Hematopoietic multipotent progenitor cell (in vitro differentiated cells): ENCODE results near the gene EPN1. TPM values are rescaled to one million over a fixed set of nuclear protein-coding genes. Genes with fewer than 3 reads are reported as not detected.

ENCODE experiments used
- DNase-seq, 3 donors: peaks; one replicate each; pipeline ENCODE4 v3.0.0-alpha.2; 2011 to 2015; ENCODE audit warnings: low read depth in 2 of 3, low spot score in 2 of 3
- total RNA-seq: library from RNA; depleted of rRNA; stranded (reverse); fragments of >200 nt; gene quantifications from one replicate; pipeline ENCODE4 v1.2.3, GENCODE V29; 2012

EPN1 gene
- total RNA-seq, 1 donor = 18.0 TPM

DNA sequence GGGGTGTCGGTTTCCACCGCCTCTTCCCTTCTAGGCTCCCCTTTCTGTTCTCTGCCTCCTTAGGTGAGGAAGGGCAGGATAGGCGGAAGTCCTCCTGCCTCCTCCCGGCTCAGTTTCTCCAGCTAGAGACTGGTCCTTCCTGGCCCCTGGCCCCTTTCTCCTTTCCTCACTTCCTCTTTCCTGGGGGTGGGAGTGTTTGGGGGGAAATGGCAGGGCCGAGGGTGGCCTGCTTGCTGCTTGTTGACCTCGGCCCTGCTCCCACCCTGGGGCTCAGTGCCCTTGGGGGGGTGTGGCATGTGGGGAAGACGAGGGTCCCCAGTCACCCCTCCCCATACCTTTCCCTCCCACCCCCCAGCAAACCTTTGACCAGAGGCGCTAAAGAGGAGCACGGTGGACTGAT is 15.2 kb upstream of the EPN1 start:
- no peak for DNase-seq

DNA sequence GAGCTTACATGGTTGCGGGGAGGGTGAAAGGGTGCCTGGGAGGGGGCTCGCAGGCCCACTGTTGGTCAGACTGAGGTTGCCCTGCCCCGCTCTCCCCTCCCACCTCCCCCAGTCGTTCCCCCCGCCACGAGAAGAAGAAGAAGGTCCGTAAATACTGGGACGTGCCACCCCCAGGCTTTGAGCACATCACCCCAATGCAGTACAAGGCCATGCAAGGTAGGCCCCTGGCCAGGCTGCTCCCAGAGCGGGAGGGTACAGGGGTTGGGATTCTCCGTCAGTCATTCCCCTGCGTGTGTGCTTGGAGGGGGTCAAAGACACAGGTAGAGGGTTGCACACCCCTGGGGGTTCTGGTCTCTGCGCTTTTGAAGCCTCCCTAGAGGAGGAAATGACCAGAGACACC is 14.6 kb upstream of the EPN1 start:
- no peak for DNase-seq

DNA sequence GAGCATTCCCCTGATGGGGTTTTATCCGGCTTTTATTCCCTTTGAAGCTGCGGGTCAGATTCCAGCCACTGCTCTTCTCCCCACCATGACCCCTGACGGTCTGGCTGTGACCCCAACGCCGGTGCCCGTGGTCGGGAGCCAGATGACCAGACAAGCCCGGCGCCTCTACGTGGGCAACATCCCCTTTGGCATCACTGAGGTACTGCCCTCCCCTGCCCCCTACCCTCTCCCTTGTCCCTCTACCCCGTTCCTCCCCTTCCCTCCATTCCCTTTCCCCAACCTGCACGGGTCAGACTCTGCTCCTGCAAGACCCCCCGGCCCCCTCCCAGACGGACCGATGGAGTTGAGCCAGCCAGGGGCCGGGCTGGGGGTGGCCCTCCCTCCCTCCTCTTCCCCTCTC is 14.0 kb upstream of the EPN1 start:
- no peak for DNase-seq

DNA sequence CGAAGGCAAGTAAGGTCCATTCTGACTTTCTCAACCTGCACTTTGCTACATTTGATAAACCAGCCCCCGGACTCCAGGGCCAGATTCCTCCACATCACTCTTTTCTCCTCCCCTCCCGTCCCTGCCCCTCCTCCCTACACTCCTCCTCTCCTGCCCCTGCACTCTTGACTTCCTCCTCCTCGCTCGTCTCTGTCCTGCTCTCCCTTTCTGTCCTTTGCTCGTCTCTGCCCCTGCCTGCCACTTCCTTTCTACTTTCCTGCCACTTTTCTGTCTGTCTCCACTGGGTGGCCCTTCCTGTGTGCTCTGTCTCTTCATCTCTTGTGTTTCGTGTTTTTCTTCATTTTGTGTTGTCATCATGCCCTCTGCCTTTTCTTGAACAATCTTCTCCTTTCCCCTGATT is 13.2 kb upstream of the EPN1 start:
- no peak for DNase-seq

DNA sequence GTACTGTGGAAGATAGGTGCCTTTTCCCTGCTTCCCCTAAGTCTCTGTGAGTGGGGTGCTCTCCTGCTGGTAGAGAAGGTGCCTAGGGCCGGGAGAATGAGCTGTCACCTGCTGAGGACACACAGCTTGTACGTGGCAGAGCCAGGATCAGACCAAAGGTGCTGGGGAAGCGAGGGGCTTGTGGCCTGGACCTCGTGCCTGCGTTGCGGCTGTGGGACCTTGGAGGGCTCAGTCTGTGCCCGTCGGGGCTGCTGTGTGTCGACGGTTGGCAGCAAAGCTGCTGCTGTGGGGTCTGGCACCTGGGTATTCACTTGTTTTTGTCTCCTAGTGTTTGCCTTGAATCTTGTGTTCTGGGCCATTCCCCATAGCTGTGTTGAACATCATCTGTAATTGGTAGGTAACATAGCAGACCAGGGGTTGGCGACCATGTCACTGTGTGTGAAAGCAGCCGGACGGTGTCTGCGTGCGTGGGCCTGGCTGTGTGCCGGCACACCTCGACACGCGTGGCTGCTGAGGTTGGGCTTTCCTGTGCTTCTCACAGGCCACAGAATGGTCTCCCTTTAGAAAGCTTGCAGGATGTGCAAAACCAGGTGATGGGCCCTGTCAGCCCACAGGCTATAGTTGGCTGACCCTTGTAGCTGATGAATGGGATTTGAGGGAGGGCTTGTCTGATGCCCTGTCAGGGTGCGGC is 11.0 kb upstream of the EPN1 start:
- DNase-seq = no peak

DNA sequence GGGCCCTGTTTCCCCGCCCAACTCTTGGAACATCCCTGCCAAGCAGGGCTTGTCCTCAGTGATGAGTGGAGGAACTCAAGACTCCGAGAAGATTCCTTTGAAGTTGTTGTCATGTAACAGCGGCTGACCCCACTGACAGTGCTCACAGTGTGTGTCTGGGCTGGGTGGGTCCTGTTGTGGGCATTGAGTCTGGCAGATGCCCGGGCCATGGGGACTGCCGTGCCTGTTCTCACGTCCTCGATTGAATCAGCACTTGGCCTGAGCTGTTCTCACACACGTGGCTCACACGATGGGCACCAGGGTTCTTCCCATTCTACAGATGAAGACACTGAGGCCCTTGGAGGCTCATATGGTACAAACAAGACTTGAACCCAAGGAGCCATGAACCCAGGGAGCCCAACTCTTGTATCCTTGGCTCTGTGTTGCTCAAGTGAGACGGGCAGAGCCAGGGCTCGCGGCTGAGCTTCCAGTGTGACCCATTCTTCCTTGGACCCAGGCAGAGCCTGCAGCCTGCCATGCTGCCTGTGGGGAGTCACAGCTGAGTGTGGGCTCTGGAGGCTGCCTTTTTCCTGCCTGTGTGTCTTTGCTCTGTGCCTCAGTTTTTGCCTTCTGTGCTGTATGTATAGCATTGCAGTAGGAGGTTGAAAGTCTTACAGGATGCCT is 8.6 kb upstream of the EPN1 start:
- no peak for DNase-seq

DNA sequence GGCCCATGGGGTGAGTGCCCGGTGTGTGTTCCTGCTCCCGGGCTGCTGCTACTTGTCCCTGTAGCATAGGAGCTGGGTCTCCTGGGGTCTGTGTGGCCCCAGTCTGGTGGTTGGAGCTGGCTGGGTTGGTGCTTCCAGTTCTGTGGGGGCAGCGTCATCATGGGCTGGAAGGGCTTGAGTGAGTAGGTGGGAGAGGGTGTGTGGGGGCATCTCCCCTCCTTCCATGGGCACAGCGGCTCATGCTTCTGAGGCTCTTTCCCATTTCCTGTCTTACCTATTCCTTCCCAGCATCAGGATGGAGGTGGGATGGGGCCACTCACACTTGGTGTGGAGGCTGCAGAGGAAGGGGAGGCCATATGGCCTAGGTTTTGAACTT is 8.0 kb upstream of the EPN1 start:
- DNase-seq = no peak

DNA sequence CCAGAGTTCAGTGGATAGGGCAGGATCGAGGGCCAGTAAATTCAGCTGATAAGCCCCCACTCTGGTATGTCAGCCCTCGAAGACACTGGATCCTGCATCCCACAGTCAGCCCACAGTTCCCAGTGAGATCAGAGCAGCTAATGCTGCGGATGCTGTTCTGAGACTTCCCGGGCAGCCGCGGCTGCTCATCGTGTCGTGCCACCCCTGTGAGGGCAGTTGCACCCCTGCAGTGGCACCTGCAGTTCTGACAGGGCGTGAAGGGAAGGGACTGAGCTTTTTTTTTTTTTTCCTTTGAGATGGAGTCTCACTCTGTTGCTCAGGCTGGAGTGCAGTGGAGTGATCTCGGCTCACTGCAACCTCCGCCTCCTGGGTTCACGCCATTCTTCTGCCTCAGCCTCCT is 7.5 kb upstream of the EPN1 start:
- no peak for DNase-seq

DNA sequence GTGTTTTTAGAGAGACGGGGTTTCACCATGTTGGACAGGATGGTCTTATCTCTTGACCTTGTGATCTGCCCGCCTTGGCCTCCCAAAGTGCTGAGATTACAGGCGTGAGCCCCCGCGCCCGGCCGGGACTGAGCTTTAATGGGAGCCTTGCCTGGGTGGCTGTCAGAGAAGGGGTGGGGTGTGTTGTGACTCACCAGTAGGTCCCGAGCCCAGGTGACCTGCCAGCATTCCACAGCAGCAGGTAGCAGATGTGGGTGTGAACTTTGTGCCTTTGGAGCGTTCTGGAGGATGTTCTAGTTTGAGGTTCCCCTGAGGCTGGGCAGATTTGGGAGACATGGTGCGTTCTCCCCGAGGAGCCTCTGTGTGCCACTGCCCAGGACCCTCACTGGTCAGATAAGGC is 7.1 kb upstream of the EPN1 start:
- no peak for DNase-seq

DNA sequence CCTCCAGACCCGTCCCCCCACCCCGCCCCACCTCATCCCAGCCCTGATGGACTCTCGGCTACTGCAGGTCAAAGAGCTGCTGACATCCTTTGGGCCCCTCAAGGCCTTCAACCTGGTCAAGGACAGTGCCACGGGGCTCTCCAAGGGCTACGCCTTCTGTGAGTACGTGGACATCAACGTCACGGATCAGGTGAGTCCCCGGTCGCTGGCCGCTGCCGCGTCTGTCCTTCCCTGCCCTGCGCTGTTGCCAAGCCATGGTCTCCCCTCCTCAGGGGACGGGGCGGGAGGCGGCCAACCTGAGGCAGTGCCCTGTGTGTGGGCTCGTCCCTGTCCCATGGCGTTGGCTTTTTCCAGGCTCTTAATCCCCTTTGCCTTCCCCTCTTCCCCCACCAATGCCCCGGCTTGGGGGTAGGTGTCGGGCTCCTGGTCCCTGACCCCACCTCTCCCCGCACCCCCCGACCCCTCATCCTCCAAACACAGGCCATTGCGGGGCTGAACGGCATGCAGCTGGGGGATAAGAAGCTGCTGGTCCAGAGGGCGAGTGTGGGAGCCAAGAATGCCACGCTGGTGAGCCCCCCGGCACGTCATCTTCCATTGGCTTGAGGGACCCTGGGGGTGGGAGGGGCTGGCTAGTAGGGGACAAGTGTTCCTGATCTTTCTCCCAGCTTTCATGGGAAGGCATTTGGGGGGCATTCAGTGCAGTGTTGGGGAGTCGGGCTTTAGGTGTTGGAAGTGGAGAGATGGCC is 6.2 kb upstream of the EPN1 start:
- no peak for DNase-seq

DNA sequence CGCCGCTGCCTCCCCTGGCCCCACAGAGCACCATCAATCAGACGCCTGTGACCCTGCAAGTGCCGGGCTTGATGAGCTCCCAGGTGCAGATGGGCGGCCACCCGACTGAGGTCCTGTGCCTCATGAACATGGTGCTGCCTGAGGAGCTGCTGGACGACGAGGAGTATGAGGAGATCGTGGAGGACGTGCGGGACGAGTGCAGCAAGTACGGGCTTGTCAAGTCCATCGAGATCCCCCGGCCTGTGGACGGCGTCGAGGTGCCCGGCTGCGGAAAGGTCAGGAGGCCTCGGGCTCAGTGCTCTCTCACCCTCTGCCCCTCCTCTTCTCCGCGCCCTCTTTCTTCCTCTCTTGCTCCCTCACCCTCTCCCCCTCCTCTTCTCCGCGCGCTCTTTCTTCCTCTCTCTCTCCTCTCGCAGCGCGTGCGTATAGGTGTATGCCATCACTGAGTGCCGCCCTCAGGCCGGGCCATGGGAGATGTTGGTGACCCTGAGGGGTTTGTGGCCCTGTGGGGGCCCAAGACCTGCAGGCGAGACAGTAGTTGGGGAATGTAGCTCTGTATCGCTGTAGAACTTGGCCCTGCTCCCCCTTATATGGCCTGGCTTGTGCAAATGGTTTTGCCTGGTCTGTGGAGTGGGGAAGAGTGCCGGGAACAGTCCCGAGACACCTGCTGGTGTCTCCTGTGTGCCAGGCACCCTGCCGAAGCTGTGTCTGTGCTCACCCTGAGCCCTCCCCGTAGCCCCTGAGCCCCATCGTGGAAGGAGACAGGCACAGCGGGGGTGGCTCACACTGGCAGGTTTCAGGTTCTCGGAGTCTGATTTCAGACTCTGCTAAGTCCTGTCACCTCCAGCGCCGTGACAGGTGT is 5.4 kb upstream of the EPN1 start:
- no peak for DNase-seq

DNA sequence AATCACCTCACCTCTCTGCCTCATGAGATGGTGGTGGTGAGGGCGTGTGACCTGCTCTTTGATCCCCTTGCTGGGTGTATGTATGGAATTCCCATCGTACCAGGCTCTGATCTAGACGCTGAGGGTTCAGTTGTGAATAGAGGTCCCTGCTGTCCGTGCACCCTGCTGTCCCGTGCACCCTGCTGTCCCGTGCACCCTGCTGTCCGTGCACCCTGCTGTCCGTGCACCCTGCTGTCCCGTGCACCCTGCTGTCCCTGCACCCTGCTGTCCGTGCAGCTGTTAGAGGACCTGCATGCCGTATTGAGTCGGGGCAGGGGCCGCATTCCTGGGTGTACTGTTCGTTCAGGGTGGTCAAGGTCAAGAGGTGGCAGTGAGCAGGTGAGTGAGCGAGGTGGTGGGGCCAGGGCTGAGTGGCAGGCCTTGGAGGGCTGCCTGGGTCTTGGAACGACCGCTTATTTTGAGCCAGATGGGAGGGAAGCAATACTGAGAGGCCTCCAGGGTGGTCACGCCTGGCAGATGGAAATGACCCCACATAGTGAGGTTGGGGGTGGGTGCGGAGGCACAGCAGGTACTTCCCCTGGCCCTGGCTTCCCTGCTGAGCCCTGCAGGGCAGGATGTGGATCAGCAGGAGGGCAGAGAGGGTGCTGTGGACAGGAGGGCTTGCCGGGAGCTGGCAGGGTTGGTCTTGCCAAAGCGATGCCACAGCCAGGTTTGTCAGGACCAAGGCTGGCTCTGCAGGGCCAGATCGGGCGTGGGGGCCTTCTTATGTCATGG is 4.6 kb upstream of the EPN1 start:
- DNase-seq = no peak

DNA sequence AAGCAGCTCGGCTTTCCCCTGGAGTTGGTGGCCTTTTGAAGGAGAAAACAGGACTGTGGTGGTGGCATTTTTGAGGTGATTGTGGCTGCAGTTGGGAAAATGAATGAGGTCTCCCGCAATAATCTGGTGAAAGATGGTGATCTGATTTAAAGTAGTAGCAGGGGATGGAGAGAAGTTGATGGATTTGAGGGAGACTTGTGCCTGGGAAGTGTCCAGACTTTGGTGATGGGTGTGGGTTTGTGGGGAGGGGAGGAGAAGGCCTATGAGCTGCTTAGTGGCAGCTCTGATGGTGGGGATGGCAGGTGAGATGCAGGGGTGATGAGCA is 4.0 kb upstream of the EPN1 start:
- no peak for DNase-seq

DNA sequence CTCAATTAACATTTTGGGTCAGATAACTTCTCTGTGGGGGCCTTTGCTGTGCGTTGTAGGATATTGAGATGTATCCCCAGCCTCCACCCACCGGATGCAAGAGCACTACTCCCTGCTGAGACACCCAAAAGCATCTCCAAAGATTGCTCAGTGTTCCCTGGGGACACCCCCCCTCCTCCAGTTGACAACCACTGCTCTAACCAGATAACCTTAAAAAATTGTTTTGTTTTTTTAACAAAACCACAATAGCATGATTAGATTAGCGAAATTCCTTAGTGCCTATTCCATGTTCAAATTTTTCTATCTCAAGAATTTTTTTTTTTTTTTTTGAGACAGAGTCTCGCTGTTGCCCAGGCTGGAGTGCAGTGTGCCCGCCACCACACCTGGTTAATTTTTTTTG is 2.6 kb upstream of the EPN1 start:
- DNase-seq = no peak

DNA sequence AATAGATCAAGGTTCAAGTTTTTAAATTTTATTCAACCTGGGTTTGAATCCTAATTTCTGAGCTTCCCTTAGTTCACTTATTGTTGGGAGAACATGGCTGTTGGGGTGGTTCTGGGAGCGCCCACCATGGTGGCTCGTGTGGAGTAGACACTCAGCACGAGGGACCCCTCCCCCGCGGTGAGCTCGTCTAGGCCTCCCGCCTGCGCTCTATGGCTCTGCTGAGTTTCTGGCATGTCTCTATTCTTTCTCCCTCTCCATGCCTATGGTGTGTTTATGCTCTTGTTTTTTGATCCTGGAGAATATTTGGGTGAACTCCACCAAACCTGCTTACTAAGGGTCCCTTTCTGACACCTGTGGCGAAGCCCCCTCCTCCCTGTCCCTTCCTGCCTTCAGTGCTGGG is 1.6 kb upstream of the EPN1 start:
- DNase-seq = no peak

DNA sequence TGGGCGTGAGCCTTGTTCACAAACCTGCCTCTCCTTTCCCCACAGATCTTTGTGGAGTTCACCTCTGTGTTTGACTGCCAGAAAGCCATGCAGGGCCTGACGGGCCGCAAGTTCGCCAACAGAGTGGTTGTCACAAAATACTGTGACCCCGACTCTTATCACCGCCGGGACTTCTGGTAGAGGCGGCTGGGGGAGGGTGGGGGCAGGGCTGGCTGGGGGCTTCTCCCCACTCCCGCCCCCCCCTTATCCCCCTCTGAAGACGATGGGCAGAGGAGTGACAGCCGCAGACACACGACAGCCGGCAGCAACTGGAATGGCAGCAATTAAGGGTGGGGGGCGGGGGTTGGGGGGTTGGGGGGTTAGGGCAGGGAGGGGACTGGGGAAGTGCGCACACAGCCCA is 1.1 kb upstream of the EPN1 start:
- DNase-seq = no peak

DNA sequence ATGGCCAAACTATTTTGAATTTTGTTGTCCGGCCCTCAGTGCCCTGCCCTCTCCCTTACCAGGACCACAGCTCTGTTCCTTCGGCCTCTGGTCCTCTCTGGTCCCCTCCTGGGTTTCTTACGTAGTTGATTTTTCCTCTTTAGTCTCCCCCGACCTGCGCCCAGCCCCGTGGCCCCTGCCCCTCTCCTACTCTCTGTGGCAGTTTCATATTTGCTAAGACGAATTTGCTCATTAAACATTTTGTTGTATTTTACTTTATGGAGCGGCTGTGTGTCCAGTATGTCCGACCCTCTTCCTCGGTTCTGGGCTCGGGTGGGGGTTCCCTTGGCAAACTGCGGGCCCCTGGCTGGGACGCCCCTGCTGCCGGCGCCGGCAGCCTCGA is 576 bp upstream of the EPN1 start:
- no peak for DNase-seq

DNA sequence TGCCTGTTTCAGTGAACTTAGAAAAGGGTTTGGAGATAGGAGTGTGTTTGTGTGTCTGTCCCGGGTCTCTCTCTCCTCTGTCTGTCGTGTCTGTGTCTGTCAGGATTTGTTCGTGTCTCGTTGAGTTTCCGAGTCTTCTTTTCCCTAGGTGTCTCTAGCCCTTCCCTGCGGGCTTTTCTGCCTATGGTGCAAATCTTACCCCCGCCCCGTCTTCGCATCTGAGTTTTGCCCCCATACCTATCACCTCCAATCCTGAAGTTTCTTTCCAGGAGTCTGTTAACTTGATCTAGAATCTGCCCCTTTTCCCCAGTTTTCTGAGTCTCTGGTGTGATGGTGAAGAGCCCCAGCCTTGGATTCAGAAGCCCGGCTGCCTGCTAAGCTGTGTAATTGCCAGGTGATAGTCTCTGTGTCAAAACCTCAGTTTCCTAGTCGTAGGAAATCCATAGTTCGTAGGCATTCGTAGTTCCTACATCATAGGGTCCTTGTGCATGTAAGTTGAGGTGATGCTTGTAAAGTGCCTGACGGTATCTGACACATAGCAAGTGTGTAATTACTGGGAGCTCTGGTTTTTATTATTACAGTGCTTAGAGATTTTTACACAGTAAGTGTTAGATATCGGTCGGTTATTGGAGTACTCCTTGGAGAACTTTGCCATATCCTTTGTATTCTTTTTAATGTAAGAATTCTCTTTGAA is 782 bp downstream of the EPN1 start:
- no peak for DNase-seq

DNA sequence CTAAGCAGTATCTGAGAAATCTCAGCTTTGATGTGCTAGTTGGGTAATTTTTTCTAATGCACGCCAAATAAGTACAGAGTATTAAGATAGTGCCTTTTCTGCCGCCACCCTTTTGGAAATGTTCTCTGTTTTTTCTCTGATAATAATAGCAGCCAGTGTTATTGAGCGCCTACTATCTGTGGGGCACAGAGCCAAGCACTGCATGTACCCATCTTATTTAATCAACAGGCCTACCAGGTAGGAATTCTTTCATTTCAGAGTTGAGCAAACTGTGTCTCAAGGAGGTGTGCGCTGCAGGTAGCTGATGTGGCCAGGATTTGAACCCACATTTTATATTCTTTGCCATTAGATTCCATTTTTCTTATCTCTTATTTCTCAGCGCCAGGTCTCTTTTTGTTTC is 1.4 kb downstream of the EPN1 start:
- DNase-seq = no peak

DNA sequence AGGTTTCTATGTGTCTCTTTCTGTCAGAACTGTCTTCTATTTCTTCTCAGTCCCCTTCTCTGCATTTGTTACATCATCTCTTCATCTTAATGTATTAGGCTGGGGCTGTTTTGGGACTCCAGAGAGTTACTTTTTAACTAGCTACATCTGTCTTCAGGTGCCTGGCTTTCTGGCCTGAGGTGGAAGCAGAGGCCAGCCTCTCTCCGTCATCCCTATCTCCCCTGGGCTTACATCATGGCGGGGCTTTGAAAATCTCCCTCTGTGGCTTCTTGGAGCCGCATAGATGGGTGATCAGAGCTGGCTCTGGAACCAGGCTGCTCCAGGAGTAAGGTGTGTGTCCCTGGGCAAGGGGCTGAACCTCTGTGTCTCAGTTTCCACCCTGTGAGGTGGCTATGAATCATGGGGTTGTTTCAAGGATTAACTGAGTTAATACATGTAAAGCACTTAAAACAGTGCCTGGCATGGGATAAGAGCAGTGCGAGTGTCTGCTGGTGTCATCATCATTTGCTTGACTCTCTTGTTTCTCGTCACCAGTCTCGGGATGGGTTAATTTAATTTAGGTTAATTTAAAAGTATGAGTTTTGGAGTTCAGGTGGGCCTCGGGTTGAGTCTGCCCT is 2.0 kb downstream of the EPN1 start:
- DNase-seq = no peak
